NCI-H2227 (cell line): ENCODE results near the gene PCDHB7.
"Not testable (repeated sequence)": the region's sequence is repeated elsewhere in the genome, so short reads cannot be mapped to it uniquely, and the experiment has no call there.

Experiments
- DNase-seq: peaks from one replicate; lab custom pipeline; 2025; ENCODE audit not compliant: unreplicated experiment; lab: John Stamatoyannopoulos, UW

Gene PCDHB7

DNA sequence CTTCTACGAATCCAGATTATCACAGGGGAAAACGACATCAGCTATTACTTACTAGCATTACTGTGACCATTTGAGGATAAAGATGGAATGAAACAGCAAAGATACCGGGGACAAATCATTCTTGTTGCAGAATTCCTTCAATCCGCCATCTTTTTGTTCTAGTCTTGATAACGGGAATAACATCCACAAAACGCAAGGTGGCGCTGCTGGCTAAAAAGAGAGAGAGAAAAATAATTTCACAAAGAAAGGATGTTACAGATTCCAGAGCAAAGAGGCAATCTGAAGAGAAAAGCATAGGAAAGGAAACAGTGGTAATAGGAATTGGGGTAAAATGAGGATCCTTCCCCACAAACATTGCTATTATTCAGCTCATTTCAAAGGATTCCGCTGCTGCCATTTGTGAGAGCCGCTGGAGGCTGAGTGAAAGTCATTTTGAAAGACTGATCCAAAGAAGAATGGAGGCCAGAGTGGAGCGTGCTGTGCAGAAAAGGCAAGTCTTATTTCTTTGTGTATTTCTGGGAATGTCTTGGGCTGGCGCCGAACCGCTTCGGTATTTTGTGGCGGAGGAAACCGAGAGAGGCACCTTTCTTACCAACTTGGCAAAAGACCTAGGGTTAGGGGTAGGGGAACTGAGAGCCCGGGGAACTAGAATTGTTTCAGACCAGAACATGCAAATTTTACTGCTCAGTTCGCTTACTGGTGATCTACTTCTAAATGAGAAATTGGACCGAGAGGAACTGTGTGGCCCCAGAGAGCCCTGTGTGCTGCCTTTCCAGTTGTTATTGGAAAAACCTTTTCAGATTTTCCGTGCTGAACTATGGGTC lies at the start of gene PCDHB7:
Gene PCDHB7, plus strand, starts transcription at position 264 of the 824 bp plus-strand sequence. Its CDS starts 192 bp downstream, at position 456.
- DNase-seq = peak; percentile 49

DNA sequence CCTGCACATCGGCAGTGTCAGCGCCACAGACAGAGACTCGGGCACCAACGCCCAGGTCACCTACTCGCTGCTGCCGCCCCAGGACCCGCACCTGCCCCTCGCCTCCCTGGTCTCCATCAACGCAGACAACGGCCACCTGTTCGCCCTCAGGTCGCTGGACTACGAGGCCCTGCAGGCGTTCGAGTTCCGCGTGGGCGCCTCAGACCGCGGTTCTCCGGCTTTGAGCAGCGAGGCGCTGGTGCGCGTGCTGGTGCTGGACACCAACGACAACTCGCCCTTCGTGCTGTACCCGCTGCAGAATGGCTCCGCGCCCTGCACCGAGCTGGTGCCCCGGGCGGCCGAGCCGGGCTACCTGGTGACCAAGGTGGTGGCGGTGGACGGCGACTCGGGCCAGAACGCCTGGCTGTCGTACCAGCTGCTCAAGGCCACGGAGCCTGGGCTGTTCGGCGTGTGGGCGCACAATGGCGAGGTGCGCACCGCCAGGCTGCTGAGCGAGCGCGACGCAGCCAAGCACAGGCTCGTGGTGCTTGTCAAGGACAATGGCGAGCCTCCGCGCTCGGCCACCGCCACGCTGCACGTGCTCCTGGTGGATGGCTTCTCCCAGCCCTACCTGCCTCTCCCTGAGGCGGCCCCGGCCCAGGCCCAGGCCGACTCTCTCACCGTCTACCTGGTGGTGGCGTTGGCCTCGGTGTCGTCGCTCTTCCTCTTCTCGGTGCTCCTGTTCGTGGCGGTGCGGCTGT lies 48.9 kb upstream of the PCDHB7 start:
- DNase-seq = not testable (repeated sequence)

DNA sequence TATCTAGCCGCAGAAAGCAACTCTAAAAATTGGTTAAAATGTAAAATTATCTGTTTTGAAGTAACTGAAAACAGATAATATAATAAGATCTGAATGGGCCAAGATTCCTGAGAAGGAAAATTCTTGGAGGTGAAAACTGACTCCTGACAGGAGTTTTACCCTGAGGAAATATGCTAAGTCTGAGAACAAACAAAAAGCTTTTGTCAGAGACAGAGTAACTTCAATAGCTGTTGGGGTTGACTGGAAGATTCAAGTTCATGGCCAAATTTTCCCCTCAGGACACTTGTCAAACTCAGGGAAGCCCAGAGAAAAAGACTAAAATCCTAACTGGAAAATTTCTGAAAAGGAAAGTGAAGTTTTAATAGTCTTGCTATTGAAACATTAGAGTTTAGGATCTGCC lies 45.1 kb upstream of the PCDHB7 start:
- no peak for DNase-seq

DNA sequence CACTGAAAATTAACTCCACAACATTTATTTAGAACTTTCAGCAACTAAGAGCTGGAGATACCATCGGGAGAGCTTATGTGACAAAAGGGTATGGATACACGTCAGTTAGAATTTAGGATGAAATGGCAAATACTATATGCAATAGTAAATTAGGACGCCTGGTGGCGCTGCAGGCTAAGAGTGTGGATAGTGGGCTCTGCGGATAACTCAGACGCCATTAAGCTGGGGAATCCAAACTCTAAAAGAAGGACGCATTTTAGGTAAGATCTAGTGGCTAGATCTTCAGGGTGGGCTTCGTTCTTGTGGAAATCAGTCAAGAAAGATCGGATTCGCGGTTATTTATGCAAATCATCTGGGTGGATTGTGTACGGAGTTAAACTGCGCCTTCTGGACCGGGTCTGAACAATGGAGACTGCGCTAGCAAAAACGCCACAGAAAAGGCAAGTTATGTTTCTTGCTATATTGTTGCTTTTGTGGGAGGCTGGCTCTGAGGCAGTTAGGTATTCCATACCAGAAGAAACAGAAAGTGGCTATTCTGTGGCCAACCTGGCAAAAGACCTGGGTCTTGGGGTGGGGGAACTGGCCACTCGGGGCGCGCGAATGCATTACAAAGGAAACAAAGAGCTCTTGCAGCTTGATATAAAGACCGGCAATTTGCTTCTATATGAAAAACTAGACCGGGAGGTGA lies 37.3 kb upstream of the PCDHB7 start, which contains the start of gene PCDHB5:
Gene PCDHB5, plus strand, starts transcription at position 177 of the 688 bp plus-strand sequence. Its CDS starts 229 bp downstream, at position 406.
- peak; percentile 89 for DNase-seq

DNA sequence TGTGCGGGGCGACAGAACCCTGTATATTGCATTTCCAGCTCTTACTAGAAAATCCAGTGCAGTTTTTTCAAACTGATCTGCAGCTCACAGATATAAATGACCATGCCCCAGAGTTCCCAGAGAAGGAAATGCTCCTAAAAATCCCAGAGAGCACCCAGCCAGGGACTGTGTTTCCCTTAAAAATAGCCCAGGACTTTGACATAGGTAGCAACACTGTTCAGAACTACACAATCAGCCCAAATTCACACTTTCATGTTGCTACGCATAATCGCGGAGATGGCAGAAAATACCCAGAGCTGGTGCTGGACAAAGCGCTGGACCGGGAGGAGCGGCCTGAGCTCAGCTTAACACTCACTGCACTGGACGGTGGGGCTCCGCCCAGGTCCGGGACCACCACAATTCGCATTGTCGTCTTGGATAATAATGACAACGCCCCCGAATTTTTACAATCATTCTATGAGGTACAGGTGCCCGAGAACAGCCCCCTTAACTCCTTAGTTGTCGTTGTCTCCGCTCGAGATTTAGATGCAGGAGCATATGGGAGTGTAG lies 36.7 kb upstream of the PCDHB7 start:
- DNase-seq = peak; percentile 28

DNA sequence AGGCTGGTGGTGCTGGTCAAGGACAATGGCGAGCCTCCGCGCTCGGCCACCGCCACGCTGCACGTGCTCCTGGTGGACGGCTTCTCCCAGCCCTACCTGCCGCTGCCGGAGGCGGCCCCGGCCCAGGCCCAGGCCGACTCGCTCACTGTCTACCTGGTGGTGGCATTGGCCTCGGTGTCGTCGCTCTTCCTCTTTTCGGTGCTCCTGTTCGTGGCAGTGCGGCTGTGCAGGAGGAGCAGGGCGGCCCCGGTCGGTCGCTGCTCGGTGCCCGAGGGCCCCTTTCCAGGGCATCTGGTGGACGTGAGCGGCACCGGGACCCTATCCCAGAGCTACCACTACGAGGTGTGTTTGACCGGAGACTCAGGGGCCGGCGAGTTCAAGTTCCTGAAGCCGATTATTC lies 35.1 kb upstream of the PCDHB7 start:
- not testable (repeated sequence) for DNase-seq

DNA sequence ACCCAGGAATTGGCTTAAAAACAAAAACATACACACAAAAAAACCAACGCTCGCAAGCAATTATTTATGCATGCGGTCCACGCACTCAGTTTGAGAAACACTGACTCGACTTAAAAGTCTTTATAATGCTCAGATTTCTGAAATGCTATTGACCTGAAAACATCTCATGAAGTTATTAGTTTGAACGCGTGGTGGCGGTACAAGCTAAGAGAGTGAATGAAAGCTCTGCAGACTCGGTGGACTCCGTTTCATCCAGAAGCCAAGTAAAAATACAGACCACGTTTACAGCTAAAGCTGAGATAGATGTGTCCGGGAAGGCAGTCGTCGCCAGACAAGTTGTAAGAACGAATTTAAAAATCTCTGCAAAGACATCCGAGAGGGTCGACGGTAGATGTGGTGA lies 22.6 kb upstream of the PCDHB7 start, which contains the start of gene PCDHB6:
Gene PCDHB6, plus strand, starts transcription at position 246 of the 400 bp plus-strand sequence. CDS start 201 bp downstream, outside the sequence.
- peak; percentile 74 for DNase-seq

DNA sequence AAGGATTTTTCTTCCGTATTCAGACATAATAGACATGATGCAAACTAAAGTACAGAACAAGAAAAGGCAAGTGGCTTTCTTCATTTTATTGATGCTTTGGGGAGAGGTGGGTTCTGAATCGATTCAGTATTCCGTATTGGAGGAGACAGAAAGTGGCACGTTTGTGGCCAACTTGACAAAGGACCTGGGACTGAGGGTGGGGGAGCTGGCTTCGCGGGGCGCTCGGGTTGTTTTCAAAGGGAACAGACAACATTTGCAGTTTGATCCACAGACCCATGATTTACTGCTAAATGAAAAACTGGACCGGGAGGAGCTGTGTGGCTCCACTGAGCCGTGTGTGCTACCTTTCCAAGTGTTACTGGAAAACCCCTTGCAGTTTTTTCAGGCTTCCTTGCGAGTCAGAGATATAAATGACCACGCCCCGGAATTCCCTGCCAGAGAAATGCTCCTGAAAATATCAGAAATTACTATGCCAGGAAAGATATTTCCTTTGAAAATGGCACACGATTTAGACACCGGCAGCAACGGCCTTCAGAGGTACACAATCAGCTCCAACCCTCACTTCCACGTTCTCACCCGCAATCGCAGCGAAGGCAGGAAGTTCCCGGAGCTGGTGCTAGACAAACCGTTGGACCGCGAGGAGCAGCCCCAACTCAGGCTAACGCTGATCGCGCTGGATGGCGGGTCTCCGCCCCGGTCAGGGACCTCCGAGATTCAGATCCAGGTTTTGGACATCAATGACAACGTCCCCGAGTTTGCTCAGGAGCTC lies 22.0 kb upstream of the PCDHB7 start:
- DNase-seq = peak; percentile 24

DNA sequence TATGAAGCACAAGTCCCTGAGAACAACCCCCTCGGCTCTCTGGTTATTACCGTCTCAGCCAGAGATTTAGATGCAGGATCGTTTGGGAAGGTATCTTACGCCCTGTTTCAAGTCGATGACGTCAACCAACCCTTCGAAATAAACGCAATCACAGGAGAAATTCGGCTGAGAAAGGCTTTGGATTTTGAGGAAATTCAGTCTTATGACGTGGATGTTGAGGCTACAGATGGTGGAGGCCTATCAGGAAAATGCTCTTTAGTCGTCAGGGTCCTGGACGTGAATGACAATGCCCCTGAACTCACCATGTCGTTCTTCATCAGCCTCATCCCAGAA lies 21.5 kb upstream of the PCDHB7 start:
- peak; percentile 24 for DNase-seq

DNA sequence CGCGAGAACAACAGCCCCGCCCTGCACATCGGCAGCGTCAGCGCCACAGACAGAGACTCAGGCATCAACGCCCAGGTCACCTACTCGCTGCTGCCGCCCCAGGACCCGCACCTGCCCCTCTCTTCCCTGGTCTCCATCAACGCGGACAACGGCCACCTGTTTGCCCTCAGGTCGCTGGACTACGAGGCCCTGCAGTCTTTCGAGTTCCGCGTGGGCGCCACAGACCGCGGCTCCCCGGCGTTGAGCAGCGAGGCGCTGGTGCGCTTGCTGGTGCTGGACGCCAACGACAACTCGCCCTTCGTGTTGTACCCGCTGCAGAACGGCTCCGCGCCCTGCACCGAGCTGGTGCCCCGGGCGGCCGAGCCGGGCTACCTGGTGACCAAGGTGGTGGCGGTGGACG lies 20.8 kb upstream of the PCDHB7 start:
- not testable (repeated sequence) for DNase-seq

DNA sequence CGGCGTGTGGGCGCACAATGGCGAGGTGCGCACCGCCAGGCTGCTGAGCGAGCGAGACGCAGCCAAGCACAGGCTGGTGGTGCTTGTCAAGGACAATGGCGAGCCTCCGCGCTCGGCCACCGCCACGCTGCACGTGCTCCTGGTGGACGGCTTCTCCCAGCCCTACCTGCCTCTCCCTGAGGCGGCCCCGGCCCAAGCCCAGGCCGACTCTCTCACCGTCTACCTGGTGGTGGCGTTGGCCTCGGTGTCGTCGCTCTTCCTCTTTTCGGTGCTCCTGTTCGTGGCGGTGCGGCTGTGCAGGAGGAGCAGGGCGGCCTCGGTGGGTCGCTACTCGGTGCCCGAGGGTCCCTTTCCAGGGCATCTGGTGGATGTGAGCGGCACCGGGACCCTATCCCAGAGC lies 20.3 kb upstream of the PCDHB7 start:
- not testable (repeated sequence) for DNase-seq

DNA sequence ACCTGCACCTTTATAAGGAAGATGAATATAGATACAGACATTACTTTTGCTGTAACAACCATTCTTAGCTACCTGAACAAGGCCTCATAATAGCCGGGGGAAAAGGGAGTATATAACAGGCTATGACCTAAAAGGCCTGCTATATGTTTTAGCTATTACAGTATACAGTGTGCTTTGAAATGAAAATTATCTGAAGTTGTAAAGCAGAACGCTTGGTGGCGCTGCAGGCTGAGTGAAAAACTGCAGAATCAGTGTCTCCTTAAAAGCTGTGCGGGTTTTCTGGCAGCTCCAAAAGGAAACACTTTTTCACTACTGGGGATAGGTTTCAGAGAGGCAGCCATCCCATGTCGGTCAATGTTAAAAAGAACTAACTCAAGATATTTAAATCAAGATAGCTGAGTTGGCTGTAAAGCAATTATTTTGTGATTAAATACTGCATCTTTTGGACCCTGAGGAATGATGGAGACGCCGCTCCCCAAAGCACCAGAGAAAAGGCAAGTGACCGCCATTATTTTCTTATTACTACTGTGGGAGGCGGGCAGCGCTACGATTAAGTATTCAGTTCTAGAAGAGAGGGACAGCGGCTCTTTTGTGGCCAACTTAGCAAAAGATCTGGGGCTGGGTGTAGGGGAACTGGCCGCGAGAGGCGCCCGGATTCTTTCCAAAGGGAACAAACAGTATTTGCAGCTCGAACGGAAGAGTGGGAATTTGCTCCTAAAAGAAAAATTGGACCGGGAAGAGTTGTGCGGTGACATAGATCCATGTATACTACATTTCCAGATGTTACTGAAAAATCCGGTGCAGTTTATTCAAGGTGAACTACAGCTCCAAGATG lies 16.7 kb upstream of the PCDHB7 start:
- DNase-seq = peak; percentile 50

DNA sequence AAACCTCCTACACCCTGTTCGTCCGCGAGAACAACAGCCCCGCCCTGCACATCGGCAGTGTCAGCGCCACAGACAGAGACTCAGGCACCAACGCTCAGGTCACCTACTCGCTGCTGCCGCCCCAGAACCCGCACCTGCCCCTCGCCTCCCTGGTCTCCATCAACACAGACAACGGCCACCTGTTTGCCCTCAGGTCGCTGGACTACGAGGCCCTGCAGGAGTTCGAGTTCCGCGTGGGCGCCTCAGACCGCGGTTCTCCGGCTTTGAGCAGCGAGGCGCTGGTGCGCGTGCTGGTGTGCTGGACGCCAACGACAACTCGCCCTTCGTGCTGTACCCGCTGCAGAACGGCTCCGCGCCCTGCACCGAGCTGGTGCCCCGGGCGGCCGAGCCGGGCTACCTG lies 15.1 kb upstream of the PCDHB7 start:
- not testable (repeated sequence) for DNase-seq

DNA sequence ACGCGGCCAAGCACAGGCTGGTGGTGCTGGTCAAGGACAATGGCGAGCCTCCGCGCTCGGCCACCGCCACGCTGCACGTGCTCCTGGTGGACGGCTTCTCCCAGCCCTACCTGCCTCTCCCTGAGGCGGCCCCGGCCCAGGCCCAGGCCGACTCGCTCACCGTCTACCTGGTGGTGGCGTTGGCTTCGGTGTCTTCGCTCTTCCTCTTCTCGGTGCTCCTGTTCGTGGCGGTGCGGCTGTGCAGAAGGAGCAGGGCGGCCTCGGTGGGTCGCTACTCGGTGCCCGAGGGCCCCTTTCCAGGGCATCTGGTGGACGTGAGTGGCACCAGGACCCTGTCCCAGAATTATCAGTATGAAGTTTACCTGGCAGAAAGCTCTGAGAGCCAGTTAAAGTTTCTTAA lies 14.5 kb upstream of the PCDHB7 start:
- DNase-seq = not testable (repeated sequence)

DNA sequence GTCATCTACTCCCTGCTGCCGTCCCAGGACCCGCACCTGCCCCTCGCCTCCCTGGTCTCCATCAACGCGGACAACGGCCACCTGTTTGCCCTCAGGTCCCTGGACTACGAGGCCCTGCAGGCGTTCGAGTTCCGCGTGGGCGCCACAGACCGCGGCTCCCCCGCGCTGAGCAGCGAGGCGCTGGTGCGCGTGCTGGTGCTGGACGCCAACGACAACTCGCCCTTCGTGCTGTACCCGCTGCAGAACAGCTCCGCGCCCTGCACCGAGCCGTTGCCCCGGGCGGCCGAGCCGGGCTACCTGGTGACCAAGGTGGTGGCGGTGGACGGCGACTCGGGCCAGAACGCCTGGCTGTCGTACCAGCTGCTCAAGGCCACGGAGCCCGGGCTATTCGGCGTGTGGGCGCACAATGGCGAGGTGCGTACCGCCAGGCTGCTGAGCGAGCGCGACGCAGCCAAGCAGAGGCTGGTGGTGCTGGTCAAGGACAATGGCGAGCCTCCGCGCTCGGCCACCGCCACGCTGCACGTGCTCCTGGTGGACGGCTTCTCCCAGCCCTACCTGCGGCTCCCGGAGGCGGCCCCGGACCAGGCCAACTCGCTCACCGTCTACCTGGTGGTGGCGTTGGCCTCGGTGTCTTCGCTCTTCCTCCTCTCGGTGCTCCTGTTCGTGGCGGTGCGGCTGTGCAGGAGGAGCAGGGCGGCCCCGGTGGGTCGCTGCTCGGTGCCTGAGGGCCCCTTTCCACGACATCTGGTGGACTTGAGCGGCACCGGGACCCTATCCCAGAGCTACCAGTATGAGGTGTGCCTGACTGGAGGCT lies 2.1 kb downstream of the PCDHB7 start:
- not testable (repeated sequence) for DNase-seq

DNA sequence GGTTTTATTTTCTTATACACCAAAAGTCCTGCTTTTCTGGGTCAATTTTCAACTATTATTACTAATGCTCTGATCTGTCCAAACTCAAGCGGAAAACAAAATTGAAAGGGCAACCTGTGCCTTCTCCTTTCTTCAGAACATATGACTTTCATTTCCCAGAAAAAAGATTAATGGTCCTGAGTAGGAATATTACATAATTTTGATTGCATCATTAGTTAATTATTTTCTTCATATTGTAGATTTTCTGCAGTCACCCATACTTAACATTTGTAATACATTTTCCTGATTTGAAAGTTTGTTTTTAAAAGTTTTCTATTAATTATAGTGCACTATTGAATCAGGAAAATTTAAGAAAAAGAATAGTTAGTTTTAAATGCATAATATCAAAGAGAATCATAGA lies 3.5 kb downstream of the PCDHB7 start:
- DNase-seq = no peak

DNA sequence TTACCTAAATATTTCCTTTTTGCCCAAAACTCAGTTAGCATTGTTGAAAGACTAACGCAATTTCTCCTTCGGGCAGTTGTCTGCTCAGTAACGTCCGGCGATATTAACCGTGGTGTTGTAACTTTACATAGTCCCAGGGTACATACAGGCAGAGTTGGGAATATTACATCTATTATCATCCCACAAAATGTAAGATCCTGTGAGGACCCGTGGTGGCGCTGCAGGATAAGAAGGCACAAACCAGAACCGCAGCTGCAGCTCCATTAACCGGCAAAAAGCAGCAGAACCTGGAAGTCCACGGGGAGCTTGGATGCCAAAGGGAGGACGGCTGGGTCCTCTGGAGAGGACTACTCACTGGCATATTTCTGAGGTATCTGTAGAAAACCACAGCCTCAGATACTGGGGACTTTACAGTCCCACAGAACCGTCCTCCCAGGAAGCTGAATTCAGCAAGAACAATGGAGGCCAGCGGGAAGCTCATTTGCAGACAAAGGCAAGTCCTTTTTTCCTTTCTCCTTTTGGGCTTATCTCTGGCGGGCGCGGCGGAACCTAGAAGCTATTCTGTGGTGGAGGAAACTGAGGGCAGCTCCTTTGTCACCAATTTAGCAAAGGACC lies 5.2 kb downstream of the PCDHB7 start, which contains the start of gene PCDHB8:
Gene PCDHB8, plus strand, starts transcription at position 214 of the 615 bp plus-strand sequence. Its CDS starts 245 bp downstream, at position 459.
- not testable (repeated sequence) for DNase-seq

DNA sequence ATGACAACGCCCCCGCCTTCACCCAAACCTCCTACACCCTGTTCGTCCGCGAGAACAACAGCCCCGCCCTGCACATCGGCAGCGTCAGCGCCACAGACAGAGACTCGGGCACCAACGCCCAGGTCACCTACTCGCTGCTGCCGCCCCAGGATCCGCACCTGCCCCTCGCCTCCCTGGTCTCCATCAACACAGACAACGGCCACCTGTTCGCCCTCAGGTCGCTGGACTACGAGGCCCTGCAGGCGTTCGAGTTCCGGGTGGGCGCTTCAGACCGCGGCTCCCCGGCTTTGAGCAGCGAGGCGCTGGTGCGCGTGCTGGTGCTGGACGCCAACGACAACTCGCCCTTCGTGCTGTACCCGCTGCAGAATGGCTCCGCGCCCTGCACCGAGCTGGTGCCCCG lies 6.9 kb downstream of the PCDHB7 start:
- DNase-seq = not testable (repeated sequence)
